Sigmoid colon (tissue), 4 donors: ENCODE results near the gene SLC15A3.

Experiments
- CTCF ChIP-seq, 4 experiments: fragments of 450-650 bp in 3 of 4; fragments of 200-600 bp in 1 of 4; IDR thresholded peaks; one replicate each; pipeline ENCODE4 v1.5.1; 2016 to 2019; ENCODE audit warnings: antibody characterized with exemption in 4 of 4, mild to moderate bottlenecking in 3 of 4, moderate library complexity in 2 of 4
- EP300 ChIP-seq, 4 donors: sonication (generic); formaldehyde crosslinking; IDR thresholded peaks; one replicate each; pipeline ENCODE4 v1.6.1; 2017; ENCODE audit warnings: antibody characterized with exemption in 4 of 4
- POLR2A ChIP-seq, 2 donors: fragments of 450-650 bp; IDR thresholded peaks; one replicate each; pipeline ENCODE4 v1.6.1; 2016; ENCODE audit warnings: antibody characterized with exemption in 2 of 2, mild to moderate bottlenecking in 2 of 2, moderate library complexity in 2 of 2
- POLR2AphosphoS5 ChIP-seq, 4 donors: sonication (generic); formaldehyde crosslinking; IDR thresholded peaks; one replicate each; pipeline ENCODE4 v1.6.1; 2017; ENCODE audit warnings: antibody characterized with exemption in 4 of 4

- TF ChIP-seq POLR2AphosphoS5 (IDR thresholded peaks at IDR 0.05) = no peak
- TF ChIP-seq CTCF (IDR thresholded peaks at IDR 0.05) = no peak
- TF ChIP-seq POLR2A (IDR thresholded peaks at IDR 0.05) = no peak
- TF ChIP-seq EP300 (IDR thresholded peaks at IDR 0.05) = no peak
Observed at GRCh38 chr11:60973699-60974098, 21.7 kb upstream of the SLC15A3 start.
